Gastrocnemius medialis (tissue), 4 donors: Measurements from ENCODE around the gene FRMD5. TPM values are rescaled to one million over a fixed set of nuclear protein-coding genes. Genes with fewer than 3 reads are reported as not detected.
A peak's percentile ranks its signal among the peaks of the same experiment; 100 is the strongest.

Source experiments
- ATAC-seq, 2 donors: fragments of 150-250 bp; one replicate each; pipeline ENCODE4 v1.9.1; 2016
- DNase-seq, 2 donors: peaks; one replicate each; pipeline ENCODE4 v3.0.0-alpha.2; 2019
- H3K27ac ChIP-seq, 4 donors: fragments of 200-600 bp; sonication (generic); 1 replicate in 1 of 4; 2 replicates in 3 of 4; pipeline ENCODE4 v1.5.1; 2016 to 2018; ENCODE audit warnings: mild to moderate bottlenecking in 2 of 4, moderate library complexity in 1 of 4
- H3K27me3 ChIP-seq, 3 donors: fragments of 200-600 bp; sonication (generic) in 2 of 3; 1 replicate in 1 of 3; 2 replicates in 2 of 3; pipeline versions ENCODE4 v1.5.1 to v1.6.0; 2016 to 2019; ENCODE audit warnings: mild to moderate bottlenecking in 1 of 3, moderate library complexity in 1 of 3
- H3K36me3 ChIP-seq, 2 donors: fragments of 200-600 bp; sonication (generic) in 1 of 2; one replicate each; pipeline ENCODE4 v1.5.1; 2017 to 2018
- H3K4me1 ChIP-seq, 2 donors: fragments of 200-600 bp; sonication (generic) in 1 of 2; one replicate each; pipeline ENCODE4 v1.5.1; 2016 to 2017; ENCODE audit warnings: mild to moderate bottlenecking in 2 of 2
- H3K4me3 ChIP-seq, 4 donors: fragments of 200-600 bp; sonication (generic) in 3 of 4; 1 replicate in 1 of 4; 2 replicates in 3 of 4; pipeline ENCODE4 v1.5.1; 2016 to 2019; ENCODE audit warnings: mild to moderate bottlenecking in 2 of 4
- H3K9me3 ChIP-seq, 3 donors: fragments of 200-600 bp; sonication (generic) in 2 of 3; 1 replicate in 1 of 3; 2 replicates in 2 of 3; pipeline ENCODE4 v1.5.1; 2016 to 2019
- POLR2A ChIP-seq, 2 donors: fragments of 450-650 bp; IDR thresholded peaks; one replicate each; pipeline ENCODE4 v1.6.1; 2017; ENCODE audit warnings: antibody characterized with exemption in 2 of 2, mild to moderate bottlenecking in 2 of 2, moderate library complexity in 2 of 2
- in situ Hi-C, 4 donors: fragments of 200-750 bp; cut with MboI; loops; one replicate each; pipeline versions ENCODE4 v1.15.0 to v1.8.0; 2017; ENCODE audit warnings: low sequenced_read_pairs in 4 of 4
- intact Hi-C: fragments of 100-400 bp; cut with DNase I; formaldehyde crosslinking; loops from one replicate; pipeline ENCODE4 v1.15.1; 2023; ENCODE audit warnings: low total_unique reads
- total RNA-seq, 4 donors: library from RNA; depleted of rRNA; stranded (reverse); fragments of >200 nt; gene quantifications; one replicate each; pipeline versions ENCODE4 v1.1.0 to v1.2.3, GENCODE V29; 2016
- TF ChIP-seq, protein P1 (sequence below), 5 experiments: fragments of 450-650 bp in 3 of 5; fragments of 200-600 bp in 2 of 5; sonication (generic) in 2 of 5; IDR thresholded peaks in 4 of 5; conservative IDR thresholded peaks in 1 of 5; 1 replicate in 4 of 5; 2 replicates in 1 of 5; pipeline ENCODE4 v1.5.1; 2016 to 2019; ENCODE audit warnings: antibody characterized with exemption in 5 of 5, mild to moderate bottlenecking in 3 of 5, moderate library complexity in 3 of 5

FRMD5 gene
- total RNA-seq, 4 donors from 2014 or later = 0.04 TPM; not detected in 3

GRCh38 chr15:44038755-44039191 lies 156.3 kb downstream of the FRMD5 start:
- Histone ChIP-seq H3K4me1 (peaks cover 0 to 5% of the 10 kb centered on the region in 2 donors), H3K4me3 (no peak overlapping the region), H3K27ac (no peak overlapping the region), H3K27me3 (no peaks in the 10 kb centered on the region), H3K36me3 (no peaks in the 10 kb centered on the region), H3K9me3 (no peaks in the 10 kb centered on the region)
- in situ Hi-C loops = no loop called here
- ATAC-seq (no peak), DNase-seq (no peak)
- TF ChIP-seq POLR2A (IDR thresholded peaks at IDR 0.05) = no peak
- TF ChIP-seq, protein P1, sequence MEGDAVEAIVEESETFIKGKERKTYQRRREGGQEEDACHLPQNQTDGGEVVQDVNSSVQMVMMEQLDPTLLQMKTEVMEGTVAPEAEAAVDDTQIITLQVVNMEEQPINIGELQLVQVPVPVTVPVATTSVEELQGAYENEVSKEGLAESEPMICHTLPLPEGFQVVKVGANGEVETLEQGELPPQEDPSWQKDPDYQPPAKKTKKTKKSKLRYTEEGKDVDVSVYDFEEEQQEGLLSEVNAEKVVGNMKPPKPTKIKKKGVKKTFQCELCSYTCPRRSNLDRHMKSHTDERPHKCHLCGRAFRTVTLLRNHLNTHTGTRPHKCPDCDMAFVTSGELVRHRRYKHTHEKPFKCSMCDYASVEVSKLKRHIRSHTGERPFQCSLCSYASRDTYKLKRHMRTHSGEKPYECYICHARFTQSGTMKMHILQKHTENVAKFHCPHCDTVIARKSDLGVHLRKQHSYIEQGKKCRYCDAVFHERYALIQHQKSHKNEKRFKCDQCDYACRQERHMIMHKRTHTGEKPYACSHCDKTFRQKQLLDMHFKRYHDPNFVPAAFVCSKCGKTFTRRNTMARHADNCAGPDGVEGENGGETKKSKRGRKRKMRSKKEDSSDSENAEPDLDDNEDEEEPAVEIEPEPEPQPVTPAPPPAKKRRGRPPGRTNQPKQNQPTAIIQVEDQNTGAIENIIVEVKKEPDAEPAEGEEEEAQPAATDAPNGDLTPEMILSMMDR (IDR thresholded peaks at IDR 0.05 in 4 of 5, conservative IDR thresholded peaks at IDR 0.05 in 1 of 5) = no peak
- intact Hi-C loops = no loop called here

GRCh38 chr15:44035781-44036699 lies 159.0 kb downstream of the FRMD5 start:
- intact Hi-C loops = no loop called here
- Histone ChIP-seq H3K27ac (no peak overlapping the region), H3K4me1 (peaks cover 0 to 5% of the 10 kb centered on the region in 2 donors), H3K9me3 (no peaks in the 10 kb centered on the region), H3K36me3 (no peaks in the 10 kb centered on the region), H3K4me3 (no peak overlapping the region), H3K27me3 (no peaks in the 10 kb centered on the region)
- TF ChIP-seq POLR2A (IDR thresholded peaks at IDR 0.05) = no peak
- TF ChIP-seq, protein P1 (IDR thresholded peaks at IDR 0.05 in 4 of 5, conservative IDR thresholded peaks at IDR 0.05 in 1 of 5) = no peak
- no peak for DNase-seq
- ATAC-seq = no peak
- in situ Hi-C loops = no loop called here

- intact Hi-C loops (no loop called here), in situ Hi-C loops (no loop called here)
- no peaks in the 10 kb centered on the region for H3K36me3 ChIP-seq
- H3K27ac ChIP-seq = no peak overlapping the region
- H3K27me3 ChIP-seq = no peaks in the 10 kb centered on the region
- no peak for DNase-seq
- no peaks in the 10 kb centered on the region for H3K9me3 ChIP-seq
- peaks cover 0 to 5% of the 10 kb centered on the region in 2 donors for H3K4me1 ChIP-seq
- no peak for TF ChIP-seq POLR2A (IDR thresholded peaks at IDR 0.05)
- TF ChIP-seq, protein P1 (IDR thresholded peaks at IDR 0.05 in 4 of 5, conservative IDR thresholded peaks at IDR 0.05 in 1 of 5) = no peak
- no peak overlapping the region for H3K4me3 ChIP-seq
- no peak for ATAC-seq
Measured at GRCh38 chr15:44034933-44035624, 160.0 kb downstream of the FRMD5 start.

DNA sequence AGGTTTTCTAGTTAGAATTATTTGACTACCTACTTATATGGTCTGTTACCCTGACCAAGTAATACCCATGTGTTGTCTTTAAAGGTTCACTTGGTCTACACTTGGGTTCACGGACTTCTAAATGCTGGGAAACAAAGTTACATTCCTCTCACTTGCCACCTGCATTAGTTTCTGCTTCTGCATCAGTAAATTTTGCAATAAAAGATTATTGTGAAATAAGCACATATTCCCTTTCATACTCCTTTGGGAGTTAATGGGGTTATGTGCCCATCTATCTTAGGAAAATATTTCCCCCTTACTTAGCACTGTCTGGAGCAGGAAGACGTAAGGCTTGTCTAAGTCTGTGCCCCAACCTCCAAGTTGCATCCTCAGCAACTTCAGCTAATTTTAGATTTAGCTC lies 160.7 kb downstream of the FRMD5 start:
- in situ Hi-C loops = no loop called here
- no peak for TF ChIP-seq POLR2A (IDR thresholded peaks at IDR 0.05)
- TF ChIP-seq, protein P1 (IDR thresholded peaks at IDR 0.05 in 4 of 5, conservative IDR thresholded peaks at IDR 0.05 in 1 of 5) = no peak
- peak in 1 of 2 donors; percentile 58 for ATAC-seq

More for the DNA sequence above, 160.7 kb downstream of the FRMD5 start:
- Histone ChIP-seq H3K27ac (no peak overlapping the region), H3K4me1 (peaks cover 0 to 5% of the 10 kb centered on the region in 2 donors), H3K36me3 (no peaks in the 10 kb centered on the region), H3K4me3 (no peak overlapping the region), H3K27me3 (no peaks in the 10 kb centered on the region), H3K9me3 (no peaks in the 10 kb centered on the region)
- intact Hi-C loops = no loop called here
- no peak for DNase-seq
